ENCODE data around the gene AHCYL2. TPM values are rescaled to one million over a fixed set of nuclear protein-coding genes. Genes with fewer than 3 reads are reported as not detected.

Gene AHCYL2
- polyA plus RNA-seq, 1 donor from 2014 or later = 39.9 TPM

GRCh38 chr7:129184981-129185670 lies 39.7 kb upstream of the AHCYL2 start:
- Histone ChIP-seq H3F3A (ENCODE audit: insufficient read depth, low read length, poor library complexity, severe bottlenecking) (no peaks in the 10 kb centered on the region), H3K4me2 (ENCODE audit: low read length) (no peak overlapping the region), H3K4me3 (ENCODE audit: low read length) (no peak overlapping the region), H3K79me2 (replicated peaks; ENCODE audit: insufficient read depth, low read length) (peaks cover 9% of the 10 kb centered on the region), H3K9me2 (ENCODE audit: insufficient read depth, low read length) (no peaks in the 10 kb centered on the region), H3K27ac (ENCODE audit: low read length) (no peak overlapping the region), H4K20me1 (ENCODE audit: insufficient read depth) (no peaks in the 10 kb centered on the region), H3K27me3 (ENCODE audit: insufficient read depth, low read depth, low read length) (no peaks in the 10 kb centered on the region), H3K9me3 (ENCODE audit: low read length) (no peaks in the 10 kb centered on the region), H3K9ac (ENCODE audit: low read length) (no peak overlapping the region), H2AFZ (ENCODE audit: low read depth, low read length) (no peak overlapping the region), H3K36me3 (ENCODE audit: insufficient read depth, low read length) (no peaks in the 10 kb centered on the region)
- TF ChIP-seq POLR2AphosphoS5 (IDR thresholded peaks at IDR 0.05) (no peak), TAF1 (IDR thresholded peaks at IDR 0.05; ENCODE audit: low read depth) (no peak), SMC3 (conservative IDR thresholded peaks at IDR 0.05; ENCODE audit: poor library complexity) (no peak), EP300 (conservative IDR thresholded peaks at IDR 0.05; ENCODE audit: poor library complexity, severe bottlenecking) (no peak), RAD21 (conservative IDR thresholded peaks at IDR 0.05) (no peak), REST (IDR thresholded peaks at IDR 0.05; ENCODE audit: borderline replicate concordance) (no peak), EZH2 (IDR thresholded peaks at IDR 0.05; ENCODE audit: borderline replicate concordance, insufficient read depth, low read length, poor library complexity, severe bottlenecking) (no peak), MXI1 (conservative IDR thresholded peaks at IDR 0.05; ENCODE audit: poor library complexity, severe bottlenecking) (no peak), CTCF (IDR thresholded peaks at IDR 0.05; ENCODE audit: poor library complexity, severe bottlenecking) (no peak)

- no peak overlapping the region for H2AFZ ChIP-seq (ENCODE audit: low read depth, low read length)
- no peak for TF ChIP-seq CTCF (IDR thresholded peaks at IDR 0.05; ENCODE audit: poor library complexity, severe bottlenecking)
- no peak for TF ChIP-seq REST (IDR thresholded peaks at IDR 0.05; ENCODE audit: borderline replicate concordance)
- no peak for TF ChIP-seq MXI1 (conservative IDR thresholded peaks at IDR 0.05; ENCODE audit: poor library complexity, severe bottlenecking)
- no peak for TF ChIP-seq TAF1 (IDR thresholded peaks at IDR 0.05; ENCODE audit: low read depth)
- no peak for TF ChIP-seq EP300 (conservative IDR thresholded peaks at IDR 0.05; ENCODE audit: poor library complexity, severe bottlenecking)
- no peak for TF ChIP-seq POLR2AphosphoS5 (IDR thresholded peaks at IDR 0.05)
- TF ChIP-seq SMC3 (conservative IDR thresholded peaks at IDR 0.05; ENCODE audit: poor library complexity) = no peak
- no peak for TF ChIP-seq RAD21 (conservative IDR thresholded peaks at IDR 0.05)
- TF ChIP-seq EZH2 (IDR thresholded peaks at IDR 0.05; ENCODE audit: borderline replicate concordance, insufficient read depth, low read length, poor library complexity, severe bottlenecking) = no peak
- H3K4me2 ChIP-seq (ENCODE audit: low read length) = no peak overlapping the region
- peaks cover 26% of the 10 kb centered on the region for H3K79me2 ChIP-seq (replicated peaks; ENCODE audit: insufficient read depth, low read length)
- H3K36me3 ChIP-seq (ENCODE audit: insufficient read depth, low read length) = no peaks in the 10 kb centered on the region
- no peaks in the 10 kb centered on the region for H4K20me1 ChIP-seq (ENCODE audit: insufficient read depth)
- H3F3A ChIP-seq (ENCODE audit: insufficient read depth, low read length, poor library complexity, severe bottlenecking) = no peaks in the 10 kb centered on the region
- no peak overlapping the region for H3K4me3 ChIP-seq (ENCODE audit: low read length)
- H3K9ac ChIP-seq (ENCODE audit: low read length) = no peak overlapping the region
- H3K9me3 ChIP-seq (ENCODE audit: low read length) = no peaks in the 10 kb centered on the region
- no peaks in the 10 kb centered on the region for H3K9me2 ChIP-seq (ENCODE audit: insufficient read depth, low read length)
- no peak overlapping the region for H3K27ac ChIP-seq (ENCODE audit: low read length)
- H3K27me3 ChIP-seq (ENCODE audit: insufficient read depth, low read depth, low read length) = no peaks in the 10 kb centered on the region
Observed at GRCh38 chr7:129186749-129187260, 38.0 kb upstream of the AHCYL2 start.

Measured in neural cell (in vitro differentiated cells).